ENCODE results near the gene SHANK3.

Gene SHANK3

DNA sequence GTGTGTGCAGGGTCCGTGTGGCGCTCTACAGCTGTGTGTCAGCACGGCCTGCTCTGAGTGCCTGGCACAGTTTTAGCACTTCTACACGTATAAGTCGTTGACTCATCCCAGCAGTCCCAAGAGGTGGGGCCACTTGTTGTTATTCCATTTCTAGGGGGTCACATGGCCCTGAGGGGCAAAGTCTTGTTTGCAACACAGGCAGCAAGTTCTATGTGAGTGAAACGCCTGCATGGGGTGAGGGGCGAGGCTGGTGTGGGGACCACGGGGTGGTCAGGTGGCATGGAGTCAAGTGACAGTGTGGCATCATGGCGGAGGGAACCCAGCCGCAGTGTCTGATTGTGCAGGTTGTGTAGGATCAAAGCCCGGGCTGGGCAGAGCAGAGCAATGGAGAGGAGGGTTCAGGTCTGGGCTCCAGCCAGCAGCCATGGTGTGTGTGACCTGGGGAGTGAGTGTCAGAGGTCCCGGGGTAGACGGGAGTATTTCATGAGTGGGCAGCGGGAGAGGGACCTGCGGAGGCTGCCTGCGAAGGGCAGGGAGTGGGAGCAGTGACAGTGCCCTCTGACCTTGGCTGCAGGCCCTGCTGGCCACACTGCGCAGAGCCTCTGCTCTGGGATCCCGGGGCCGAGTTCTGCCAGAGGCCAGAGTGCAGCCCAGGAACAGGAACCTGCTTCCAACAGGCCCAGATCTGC is 27.9 kb downstream of the SHANK3 start:
- no peak for DNase-seq

GRCh38 chr22:50701076-50701419 is 28.4 kb downstream of the SHANK3 start:
- DNase-seq = no peak

- no peak for DNase-seq
Measured at GRCh38 chr22:50701428-50702154, 29.0 kb downstream of the SHANK3 start.

DNA sequence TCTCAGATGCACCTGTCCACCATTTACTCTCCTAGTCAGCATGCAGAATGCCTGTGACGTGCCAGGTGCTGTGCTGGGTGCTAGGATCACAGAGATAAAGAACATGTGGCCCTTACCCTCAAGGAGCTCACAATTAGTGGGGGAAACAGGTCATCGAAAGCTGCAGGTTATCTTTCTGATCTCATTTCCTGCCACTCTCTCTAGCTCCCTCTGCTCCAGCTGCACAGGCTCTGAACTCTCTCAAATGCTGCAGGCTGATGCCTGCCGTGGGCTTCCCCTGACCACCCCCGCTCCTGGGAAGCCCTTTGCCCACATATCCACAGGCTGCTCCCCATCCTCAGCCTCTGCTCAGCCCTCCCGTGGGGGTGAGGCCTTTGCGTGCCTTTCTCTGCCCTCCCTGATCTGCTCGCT is 29.6 kb downstream of the SHANK3 start:
- no peak for DNase-seq

DNA sequence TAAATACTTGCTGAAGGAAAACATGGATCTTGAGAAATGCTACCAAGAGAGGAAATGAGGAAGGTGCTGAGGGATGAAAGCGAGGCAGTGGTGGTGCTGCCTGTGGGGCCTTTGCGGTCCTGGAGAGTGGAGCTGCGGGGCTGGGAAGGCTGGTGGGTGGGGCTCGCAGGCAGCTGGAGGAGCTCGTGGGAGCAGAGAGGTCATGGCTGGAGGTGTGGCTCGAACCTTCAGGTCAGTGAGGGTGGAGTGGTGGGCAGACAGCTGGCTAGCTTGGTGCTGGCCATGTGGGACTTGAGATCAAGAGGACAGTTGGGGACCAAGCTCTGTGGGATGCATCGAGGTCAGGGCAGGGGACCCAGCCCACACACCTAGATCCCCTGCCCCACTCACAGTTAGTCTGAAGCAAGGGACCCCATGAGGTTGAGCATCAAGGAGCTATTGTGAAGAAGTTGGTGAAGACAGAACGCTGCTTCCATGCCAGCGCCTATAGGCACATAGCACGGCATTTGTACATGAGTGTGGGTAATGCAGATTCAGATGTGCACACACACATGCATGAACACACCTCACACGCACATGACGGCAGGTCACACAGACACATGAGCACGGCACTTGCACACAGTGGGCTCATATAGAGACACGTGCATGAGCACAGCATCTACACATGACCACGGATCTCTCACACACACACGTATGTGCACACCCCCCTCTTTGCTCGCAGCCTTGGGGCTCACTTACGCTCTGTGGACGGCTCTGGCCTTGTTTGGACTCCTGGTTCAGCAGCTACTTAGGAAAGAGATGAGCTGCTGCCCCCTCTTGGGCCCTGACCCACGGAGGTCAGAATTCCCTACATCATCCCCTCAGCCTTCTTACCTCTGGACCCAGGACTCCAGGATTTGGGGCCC is 30.4 kb downstream of the SHANK3 start:
- DNase-seq = no peak

DNA sequence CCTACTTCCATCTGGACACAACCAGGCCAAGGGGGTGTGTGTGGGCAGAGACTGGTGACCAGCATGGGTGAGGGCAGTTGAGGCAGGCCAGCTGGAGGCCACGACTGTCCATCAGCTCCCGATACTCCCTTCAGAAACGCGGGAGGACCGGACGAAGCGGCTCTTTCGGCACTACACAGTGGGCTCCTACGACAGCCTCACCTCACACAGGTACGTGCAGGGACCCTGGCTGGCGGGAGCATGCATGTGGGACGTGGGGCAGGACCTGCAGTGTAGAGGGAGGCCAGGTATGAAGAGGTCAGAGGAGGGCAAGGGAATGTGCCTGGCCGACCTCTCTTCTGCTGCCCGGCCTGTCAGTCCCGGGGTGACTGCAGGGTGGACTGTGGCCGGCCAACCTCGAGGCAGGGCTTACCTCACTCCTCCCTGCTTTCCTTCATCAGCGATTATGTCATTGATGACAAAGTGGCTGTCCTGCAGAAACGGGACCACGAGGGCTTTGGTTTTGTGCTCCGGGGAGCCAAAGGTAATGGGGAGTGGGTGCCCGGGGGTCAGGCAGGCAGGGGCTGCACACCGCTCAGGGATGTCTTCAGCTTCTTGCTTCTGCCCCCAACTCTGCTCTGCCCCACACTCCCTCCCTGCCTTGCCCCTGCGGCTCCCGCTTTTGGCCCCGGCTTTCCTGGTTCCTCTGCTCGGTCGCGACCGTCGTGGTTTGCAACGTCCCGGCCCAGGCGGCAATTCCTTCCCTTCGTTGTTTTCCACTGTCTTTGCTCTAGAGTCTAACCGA is 31.3 kb downstream of the SHANK3 start:
- DNase-seq = no peak

- DNase-seq = no peak
Measured at GRCh38 chr22:50704510-50705218, 32.0 kb downstream of the SHANK3 start.

DNA sequence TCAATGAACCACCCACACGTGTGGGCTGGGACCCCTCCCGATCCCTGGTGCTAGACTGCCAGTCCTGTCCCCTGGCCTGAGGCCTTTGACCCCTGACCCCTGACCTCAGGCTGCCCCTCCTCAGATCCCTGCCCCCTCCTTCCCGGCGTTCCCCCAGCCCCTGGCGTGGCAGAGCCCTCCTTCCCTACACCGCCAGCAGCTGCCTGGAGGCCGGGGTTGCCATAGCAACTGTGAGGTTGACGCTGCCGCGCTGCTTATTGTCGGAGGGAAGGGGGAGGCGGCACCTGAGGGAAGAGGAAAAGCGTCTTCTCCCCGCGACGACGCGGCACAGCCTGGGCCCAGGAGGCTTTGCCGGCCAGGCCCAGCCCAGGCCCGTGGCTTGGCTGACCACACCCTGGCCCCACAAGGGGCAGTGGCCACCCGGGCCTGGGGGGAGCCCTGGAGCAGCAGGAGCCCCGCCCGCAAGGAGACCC is 32.6 kb downstream of the SHANK3 start:
- DNase-seq = no peak

DNA sequence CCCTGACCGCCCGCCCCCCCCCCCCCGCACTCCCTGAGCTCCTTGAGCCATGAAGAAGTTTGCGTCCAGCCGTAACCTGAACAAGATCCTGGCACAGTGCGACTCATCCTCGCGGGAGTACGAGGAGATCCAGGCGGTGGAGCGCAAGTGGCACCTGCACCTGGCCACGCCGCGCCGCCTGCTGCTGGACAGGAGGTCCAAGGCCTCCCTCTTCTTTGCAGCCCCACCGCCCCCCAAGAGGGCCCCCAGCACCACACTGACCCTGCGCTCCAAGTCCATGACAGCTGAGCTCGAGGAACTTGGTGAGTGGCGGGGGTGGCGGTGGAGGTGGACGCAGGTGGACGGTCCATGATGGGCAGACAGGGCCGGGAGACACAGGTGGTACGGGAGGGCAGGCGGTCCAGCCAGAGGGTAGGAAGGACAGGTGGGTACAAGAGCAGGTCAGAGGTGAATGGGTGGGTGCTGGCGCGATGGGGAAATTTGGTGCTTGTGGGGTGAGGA is 33.3 kb downstream of the SHANK3 start:
- DNase-seq = no peak

GRCh38 chr22:50706481-50707125 is 34.0 kb downstream of the SHANK3 start:
- no peak for DNase-seq

DNA sequence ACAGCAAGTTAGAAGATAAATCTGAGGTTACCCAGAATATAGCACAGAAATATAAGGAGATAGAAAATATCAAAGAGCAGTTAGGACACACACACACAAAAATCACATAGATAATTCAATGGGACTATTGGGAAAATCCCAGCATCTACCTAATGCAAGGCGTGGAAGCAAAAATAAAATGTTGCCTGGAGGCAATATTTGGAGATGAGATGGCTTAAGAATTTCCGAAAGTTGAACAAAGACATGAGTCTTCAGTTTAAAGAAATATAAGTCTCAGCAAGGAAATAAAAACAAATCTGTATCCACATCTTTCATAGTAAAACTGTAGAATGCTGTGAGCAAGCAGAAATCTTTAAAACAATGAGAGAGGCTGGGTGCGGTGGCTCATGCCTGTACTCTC is 35.9 kb downstream of the SHANK3 start:
- no peak for DNase-seq

GRCh38 chr22:50708996-50709395 is 36.4 kb downstream of the SHANK3 start:
- DNase-seq = no peak

DNA sequence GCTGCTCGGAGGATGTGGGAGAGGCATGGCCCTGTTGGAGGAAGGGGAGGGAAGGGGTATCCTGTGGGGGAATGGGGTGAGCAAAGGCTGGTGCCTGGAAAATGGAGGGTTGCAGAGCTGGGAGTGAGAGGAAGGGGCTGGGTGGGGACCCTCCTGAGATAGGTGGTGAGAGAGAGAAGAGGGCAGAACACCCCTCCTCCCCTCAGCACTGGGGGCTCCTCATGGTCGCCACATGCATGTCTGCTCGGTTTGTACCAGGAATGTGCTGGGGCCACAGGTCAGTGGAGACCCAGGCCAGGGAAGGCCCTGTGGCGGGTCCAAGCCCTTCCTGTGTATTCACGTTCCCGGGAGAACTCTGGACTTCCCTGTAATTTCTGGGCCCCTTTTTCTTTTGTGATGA is 37.6 kb downstream of the SHANK3 start:
- DNase-seq = no peak

GRCh38 chr22:50710886-50711285 is 38.3 kb downstream of the SHANK3 start:
- DNase-seq = no peak

DNA sequence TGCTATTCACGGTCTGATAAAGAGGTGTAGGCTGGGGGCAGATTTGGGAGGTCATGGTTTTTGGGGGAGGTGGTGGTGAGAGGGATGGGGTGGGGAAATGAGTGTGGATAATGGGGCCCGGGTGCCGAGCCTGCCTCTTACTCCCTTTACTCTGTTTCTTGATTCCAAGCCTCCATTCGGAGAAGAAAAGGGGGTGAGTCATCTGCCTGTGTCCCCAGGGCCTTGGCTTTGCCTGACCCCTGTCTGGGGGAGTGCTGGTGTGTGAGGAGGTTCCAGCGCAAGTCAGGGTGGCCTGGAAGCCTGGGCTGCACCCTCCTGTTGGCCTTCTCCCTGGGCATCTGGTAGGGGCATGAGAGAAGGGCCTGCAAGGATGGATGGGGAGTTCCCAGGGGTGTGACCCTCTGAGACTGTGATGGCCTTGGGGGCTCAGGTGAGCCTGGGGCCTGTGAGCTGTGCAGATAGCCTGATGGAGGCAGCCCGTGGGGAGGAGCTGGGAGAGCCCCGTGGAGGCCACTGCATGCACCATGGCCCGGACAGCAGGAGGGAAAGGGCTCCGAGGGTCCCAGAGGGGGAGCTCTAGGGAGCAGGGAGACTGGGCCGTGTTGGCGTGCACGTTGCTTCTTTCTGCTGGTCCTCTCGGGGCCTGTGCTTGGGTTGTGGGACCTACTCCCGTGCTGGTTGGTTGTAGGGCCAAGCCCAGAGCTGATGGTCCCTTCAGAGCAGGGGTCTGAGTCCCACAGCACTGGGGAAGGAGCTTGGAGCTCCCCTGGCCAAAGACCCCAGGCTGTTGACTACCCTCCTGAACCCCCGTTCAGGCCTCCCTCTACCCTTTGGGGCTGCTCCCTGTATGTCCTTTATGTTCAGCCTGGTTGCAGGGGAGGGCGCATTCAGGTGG is 39.1 kb downstream of the SHANK3 start:
- DNase-seq = no peak

GRCh38 chr22:50712341-50713007 is 39.9 kb downstream of the SHANK3 start:
- no peak for DNase-seq

DNA sequence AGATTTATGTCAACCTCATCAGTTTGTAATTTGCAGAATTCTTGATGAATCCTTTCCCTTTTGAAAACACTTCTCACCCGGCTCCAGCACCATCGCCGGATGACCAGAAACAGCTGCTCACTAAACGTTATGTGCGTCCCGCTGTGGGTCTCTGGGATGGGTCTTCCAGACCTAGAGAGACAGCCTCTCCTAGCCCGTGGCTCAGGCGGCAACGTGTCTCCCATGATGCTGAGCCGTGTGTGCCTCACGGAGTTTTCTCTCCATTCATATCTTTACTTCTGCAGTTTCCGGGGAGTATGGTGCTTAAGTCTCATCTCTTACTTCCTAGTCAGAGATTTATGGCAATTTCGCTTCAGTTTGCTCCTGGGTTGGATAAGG is 40.4 kb downstream of the SHANK3 start:
- no peak for DNase-seq

- DNase-seq = no peak
Measured at GRCh38 chr22:50713571-50714056, 41.0 kb downstream of the SHANK3 start.

- no peak for DNase-seq
Measured at GRCh38 chr22:50714150-50714549, 41.5 kb downstream of the SHANK3 start.

Data from AML-193 (cell line).